ENCODE data around the gene LCP1.

LCP1 gene

DNA sequence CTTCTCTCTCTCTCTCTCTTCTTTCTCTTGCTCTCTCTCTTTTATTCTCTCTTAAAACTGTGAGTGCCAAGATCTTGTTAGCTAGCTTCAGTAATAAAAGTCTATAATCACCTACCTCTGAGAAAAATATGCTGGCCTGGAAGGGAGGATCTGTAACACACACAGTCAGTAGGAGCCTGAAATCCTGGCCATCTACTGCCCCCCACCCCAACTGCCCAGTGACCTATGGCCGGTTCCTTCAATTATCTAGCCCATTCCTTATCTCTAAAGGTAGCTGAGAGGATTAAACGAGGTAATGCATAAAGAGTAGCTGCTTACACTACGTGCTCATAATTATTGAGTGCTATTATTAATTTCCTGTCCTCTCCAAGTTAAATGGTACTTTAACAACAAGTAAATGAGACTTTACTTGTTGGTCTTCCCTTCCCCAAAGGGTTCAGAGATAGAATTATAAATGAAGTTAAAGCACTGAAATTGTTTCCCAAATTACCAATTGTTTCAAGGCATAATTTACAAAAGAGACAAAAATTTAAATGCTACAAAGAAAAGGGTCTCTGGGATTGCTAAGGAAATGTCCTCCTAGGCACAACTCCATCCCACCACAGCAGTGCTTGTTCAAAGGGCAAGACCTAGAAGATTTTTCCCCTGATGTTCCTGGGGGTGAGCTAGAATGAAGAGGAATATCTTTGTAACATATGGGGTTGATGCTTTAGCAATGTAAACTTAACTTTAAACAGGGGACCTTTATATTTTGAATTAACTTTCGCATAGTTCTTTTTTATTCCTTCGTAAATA is 1.8 kb downstream of the LCP1 start:
- Histone ChIP-seq H3K9me3 (ENCODE audit: control insufficient read depth, low read depth, low read length) (no peaks in the 10 kb centered on the region), H3K4me1 (ENCODE audit: control insufficient read depth, low read depth, low read length) (no peaks in the 10 kb centered on the region), H3K27ac (ENCODE audit: low read length) (no peak overlapping the region), H3K9ac (ENCODE audit: low read length) (no peak overlapping the region), H3K36me3 (ENCODE audit: control insufficient read depth, low read depth, low read length) (no peaks in the 10 kb centered on the region), H3K27me3 (ENCODE audit: control insufficient read depth, insufficient read depth, low read length) (no peaks in the 10 kb centered on the region), H3K4me3 (ENCODE audit: low read length) (no peak overlapping the region)

DNA sequence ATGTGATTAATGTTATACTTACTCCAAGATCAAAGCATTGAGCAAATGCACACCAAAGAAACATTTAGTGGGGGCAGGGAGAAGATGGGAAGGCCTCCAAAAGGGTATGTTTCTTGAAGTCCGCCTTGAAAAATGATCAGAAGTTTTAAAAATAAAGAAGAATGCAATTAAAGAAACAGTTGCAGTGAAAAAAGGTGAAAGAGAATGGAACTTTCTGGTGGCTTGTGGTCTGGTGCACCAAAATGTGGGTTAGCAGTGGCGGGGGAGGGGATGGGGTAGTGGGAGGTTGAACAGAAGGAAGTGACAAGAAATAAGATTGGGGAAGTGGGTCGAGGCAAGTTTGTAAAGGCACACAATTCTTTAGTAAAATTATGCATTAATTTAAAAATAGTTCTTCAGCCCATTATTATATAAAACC is 2.5 kb downstream of the LCP1 start:
- Histone ChIP-seq H3K4me3 (ENCODE audit: low read length) (no peak overlapping the region), H3K27ac (ENCODE audit: low read length) (no peak overlapping the region), H3K9me3 (ENCODE audit: control insufficient read depth, low read depth, low read length) (no peaks in the 10 kb centered on the region), H3K4me1 (ENCODE audit: control insufficient read depth, low read depth, low read length) (no peaks in the 10 kb centered on the region), H3K9ac (ENCODE audit: low read length) (no peak overlapping the region), H3K36me3 (ENCODE audit: control insufficient read depth, low read depth, low read length) (no peaks in the 10 kb centered on the region), H3K27me3 (ENCODE audit: control insufficient read depth, insufficient read depth, low read length) (no peaks in the 10 kb centered on the region)

DNA sequence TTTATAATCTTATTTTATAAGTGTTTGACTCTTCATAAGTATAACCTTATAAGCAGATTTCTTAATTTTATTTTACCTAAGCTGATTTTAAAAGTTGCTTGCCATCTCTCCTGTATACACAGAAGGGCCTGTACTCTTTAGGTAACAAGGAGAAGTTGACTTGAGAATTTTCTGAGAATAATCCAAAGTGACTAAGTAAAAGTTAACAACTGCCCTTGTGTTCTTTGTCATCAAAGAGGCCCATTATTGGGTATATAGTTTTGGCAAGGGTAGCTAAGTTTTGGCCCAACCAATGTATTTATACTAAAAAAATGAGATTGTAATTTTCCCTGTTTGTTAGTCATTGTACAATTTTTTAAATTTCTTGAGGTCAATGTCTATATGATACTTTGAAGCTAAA is 3.2 kb downstream of the LCP1 start:
- no peaks in the 10 kb centered on the region for H3K36me3 ChIP-seq (ENCODE audit: control insufficient read depth, low read depth, low read length)
- H3K9me3 ChIP-seq (ENCODE audit: control insufficient read depth, low read depth, low read length) = no peaks in the 10 kb centered on the region
- H3K4me1 ChIP-seq (ENCODE audit: control insufficient read depth, low read depth, low read length) = no peaks in the 10 kb centered on the region
- no peak overlapping the region for H3K4me3 ChIP-seq (ENCODE audit: low read length)
- no peaks in the 10 kb centered on the region for H3K27me3 ChIP-seq (ENCODE audit: control insufficient read depth, insufficient read depth, low read length)
- H3K27ac ChIP-seq (ENCODE audit: low read length) = no peak overlapping the region
- H3K9ac ChIP-seq (ENCODE audit: low read length) = no peak overlapping the region

DNA sequence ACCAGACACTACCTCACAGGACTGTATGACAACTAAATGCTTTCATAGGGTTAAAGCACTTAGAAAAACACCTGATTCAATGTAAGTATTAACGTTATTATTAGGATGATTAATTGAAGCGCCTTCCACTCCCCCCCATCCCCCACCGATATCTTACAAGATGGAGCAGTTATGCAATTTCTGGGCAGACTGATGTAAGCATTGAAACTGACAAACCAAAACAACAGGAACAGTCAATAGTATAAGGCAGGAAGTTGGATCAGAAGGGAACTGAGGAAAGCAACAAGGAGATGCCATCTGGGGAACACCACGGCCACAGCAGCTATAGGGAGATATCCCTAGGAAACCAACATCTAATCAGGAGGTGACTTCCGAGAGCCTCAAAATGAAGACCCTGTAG is 3.8 kb downstream of the LCP1 start:
- no peak overlapping the region for H3K27ac ChIP-seq (ENCODE audit: low read length)
- no peaks in the 10 kb centered on the region for H3K9me3 ChIP-seq (ENCODE audit: control insufficient read depth, low read depth, low read length)
- no peaks in the 10 kb centered on the region for H3K36me3 ChIP-seq (ENCODE audit: control insufficient read depth, low read depth, low read length)
- no peak overlapping the region for H3K9ac ChIP-seq (ENCODE audit: low read length)
- no peaks in the 10 kb centered on the region for H3K27me3 ChIP-seq (ENCODE audit: control insufficient read depth, insufficient read depth, low read length)
- H3K4me3 ChIP-seq (ENCODE audit: low read length) = no peak overlapping the region
- H3K4me1 ChIP-seq (ENCODE audit: control insufficient read depth, low read depth, low read length) = no peaks in the 10 kb centered on the region

DNA sequence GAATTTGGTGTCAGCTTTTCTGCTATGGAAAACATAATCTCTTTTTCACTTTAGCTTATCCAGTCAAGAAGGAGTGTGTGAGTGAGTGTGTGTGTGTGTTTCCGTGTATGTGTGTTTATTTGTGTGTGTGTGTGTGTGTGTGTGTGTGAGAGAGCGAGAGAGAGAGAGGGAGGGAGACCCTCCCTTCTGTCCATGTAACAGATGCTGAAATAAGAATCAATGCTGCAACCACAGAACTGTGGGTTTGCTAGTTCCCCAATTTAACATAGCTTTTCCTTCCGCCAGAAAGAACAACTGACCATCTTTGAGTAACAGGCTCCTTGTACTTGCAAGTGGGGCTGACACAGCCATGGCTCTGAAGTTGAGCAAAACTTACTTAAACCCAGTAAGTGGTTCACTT is 5.2 kb downstream of the LCP1 start:
- H3K9me3 ChIP-seq (ENCODE audit: control insufficient read depth, low read depth, low read length) = no peaks in the 10 kb centered on the region
- H3K27ac ChIP-seq (ENCODE audit: low read length) = no peak overlapping the region
- no peak overlapping the region for H3K4me3 ChIP-seq (ENCODE audit: low read length)
- no peaks in the 10 kb centered on the region for H3K27me3 ChIP-seq (ENCODE audit: control insufficient read depth, insufficient read depth, low read length)
- H3K9ac ChIP-seq (ENCODE audit: low read length) = no peak overlapping the region
- H3K36me3 ChIP-seq (ENCODE audit: control insufficient read depth, low read depth, low read length) = no peaks in the 10 kb centered on the region
- H3K4me1 ChIP-seq (ENCODE audit: control insufficient read depth, low read depth, low read length) = no peaks in the 10 kb centered on the region

DNA sequence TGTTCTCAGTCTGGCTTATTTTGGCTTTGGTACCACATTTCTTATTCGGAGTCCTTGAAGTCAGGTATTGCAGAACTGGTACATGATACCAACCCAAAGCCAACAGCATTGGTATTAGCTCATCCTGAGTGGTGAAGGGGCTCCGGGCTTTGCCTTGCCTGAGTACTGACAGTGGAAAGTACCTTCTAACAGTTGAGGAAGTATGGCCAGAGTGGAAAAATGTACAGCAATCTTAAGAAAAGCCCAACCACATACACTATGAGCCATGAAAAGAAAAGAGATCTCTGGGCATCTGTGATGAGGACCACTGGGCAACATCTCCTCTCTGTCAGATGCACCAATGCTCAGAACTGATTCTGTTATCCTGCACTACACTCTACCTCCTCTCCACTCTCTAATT is 8.3 kb downstream of the LCP1 start:
- peaks cover 4% of the 10 kb centered on the region for H3K27me3 ChIP-seq (ENCODE audit: control insufficient read depth, insufficient read depth, low read length)
- H3K4me3 ChIP-seq (ENCODE audit: low read length) = no peak overlapping the region
- peaks cover 11% of the 10 kb centered on the region for H3K4me1 ChIP-seq (ENCODE audit: control insufficient read depth, low read depth, low read length)
- H3K36me3 ChIP-seq (ENCODE audit: control insufficient read depth, low read depth, low read length) = no peaks in the 10 kb centered on the region
- H3K27ac ChIP-seq (ENCODE audit: low read length) = no peak overlapping the region
- no peak overlapping the region for H3K9ac ChIP-seq (ENCODE audit: low read length)
- H3K9me3 ChIP-seq (ENCODE audit: control insufficient read depth, low read depth, low read length) = no peaks in the 10 kb centered on the region

DNA sequence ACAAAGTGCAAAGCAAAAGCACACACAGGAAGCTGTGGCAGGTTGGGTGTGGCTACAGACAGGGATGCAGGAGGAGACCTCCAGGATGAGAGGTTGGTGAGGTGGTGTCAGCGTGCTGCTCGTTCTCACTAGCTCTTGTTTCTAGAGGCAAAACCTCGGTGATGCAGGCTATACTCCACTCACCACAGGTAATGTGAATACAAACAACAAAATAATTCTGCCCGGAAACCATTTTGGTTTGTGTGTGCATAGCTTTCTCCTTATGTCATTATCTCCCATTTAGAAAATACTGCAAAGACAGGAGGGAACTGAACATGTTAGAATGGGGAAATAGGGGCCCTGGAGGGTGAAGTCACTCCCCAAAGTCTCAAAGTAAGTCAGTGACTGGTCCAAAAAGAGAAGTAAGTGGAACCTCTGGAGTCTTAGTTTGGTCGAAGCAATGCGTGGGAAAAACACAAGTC is 9.4 kb downstream of the LCP1 start:
- peaks cover 4% of the 10 kb centered on the region for H3K27me3 ChIP-seq (ENCODE audit: control insufficient read depth, insufficient read depth, low read length)
- peaks cover 11% of the 10 kb centered on the region for H3K4me1 ChIP-seq (ENCODE audit: control insufficient read depth, low read depth, low read length)
- H3K9ac ChIP-seq (ENCODE audit: low read length) = no peak overlapping the region
- no peaks in the 10 kb centered on the region for H3K36me3 ChIP-seq (ENCODE audit: control insufficient read depth, low read depth, low read length)
- no peaks in the 10 kb centered on the region for H3K9me3 ChIP-seq (ENCODE audit: control insufficient read depth, low read depth, low read length)
- H3K4me3 ChIP-seq (ENCODE audit: low read length) = no peak overlapping the region
- no peak overlapping the region for H3K27ac ChIP-seq (ENCODE audit: low read length)

DNA sequence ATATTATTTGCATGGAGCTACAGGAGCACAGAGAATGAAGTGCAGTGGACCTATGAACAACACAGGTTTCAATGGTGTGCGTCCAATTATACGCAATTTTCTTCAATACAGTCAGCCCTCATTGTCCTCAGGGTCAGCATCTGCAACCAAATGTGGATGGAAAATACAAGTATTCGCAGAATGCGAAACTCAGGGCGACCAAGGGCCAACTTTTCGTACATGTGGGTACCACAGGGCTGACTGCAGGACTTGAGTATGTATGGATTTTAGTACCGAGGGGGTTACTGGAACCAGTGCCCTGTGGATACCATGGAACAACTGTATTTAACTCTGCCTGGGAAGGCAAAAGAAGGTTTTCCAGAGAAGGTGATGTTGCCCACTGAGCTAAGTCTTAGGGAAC is 10.2 kb downstream of the LCP1 start:
- H3K27me3 ChIP-seq (ENCODE audit: control insufficient read depth, insufficient read depth, low read length) = peaks cover 4% of the 10 kb centered on the region
- H3K4me1 ChIP-seq (ENCODE audit: control insufficient read depth, low read depth, low read length) = peaks cover 11% of the 10 kb centered on the region
- H3K4me3 ChIP-seq (ENCODE audit: low read length) = no peak overlapping the region
- H3K36me3 ChIP-seq (ENCODE audit: control insufficient read depth, low read depth, low read length) = no peaks in the 10 kb centered on the region
- no peak overlapping the region for H3K27ac ChIP-seq (ENCODE audit: low read length)
- H3K9me3 ChIP-seq (ENCODE audit: control insufficient read depth, low read depth, low read length) = no peaks in the 10 kb centered on the region
- H3K9ac ChIP-seq (ENCODE audit: low read length) = no peak overlapping the region

DNA sequence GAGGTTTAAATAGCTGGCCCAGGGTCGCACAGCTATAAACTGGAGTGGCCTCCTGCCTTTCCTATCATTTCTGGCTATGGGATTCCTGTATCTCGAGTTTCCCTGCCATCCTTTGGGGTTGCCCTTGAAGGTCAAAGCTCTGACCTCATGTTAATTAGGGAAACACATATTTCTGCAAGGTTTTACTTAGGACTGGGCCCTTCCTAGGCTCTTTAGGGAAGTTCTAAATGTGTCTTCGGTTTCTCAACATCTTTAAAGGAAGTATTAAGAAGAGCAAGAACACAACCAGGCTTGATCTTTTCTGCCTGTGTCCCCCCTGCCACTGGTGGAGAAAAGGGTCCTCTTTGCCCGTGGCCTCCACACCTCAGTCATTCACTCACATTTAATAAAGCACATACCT is 10.8 kb downstream of the LCP1 start:
- H3K4me3 ChIP-seq (ENCODE audit: low read length) = no peak overlapping the region
- no peaks in the 10 kb centered on the region for H3K36me3 ChIP-seq (ENCODE audit: control insufficient read depth, low read depth, low read length)
- no peak overlapping the region for H3K27ac ChIP-seq (ENCODE audit: low read length)

DNA sequence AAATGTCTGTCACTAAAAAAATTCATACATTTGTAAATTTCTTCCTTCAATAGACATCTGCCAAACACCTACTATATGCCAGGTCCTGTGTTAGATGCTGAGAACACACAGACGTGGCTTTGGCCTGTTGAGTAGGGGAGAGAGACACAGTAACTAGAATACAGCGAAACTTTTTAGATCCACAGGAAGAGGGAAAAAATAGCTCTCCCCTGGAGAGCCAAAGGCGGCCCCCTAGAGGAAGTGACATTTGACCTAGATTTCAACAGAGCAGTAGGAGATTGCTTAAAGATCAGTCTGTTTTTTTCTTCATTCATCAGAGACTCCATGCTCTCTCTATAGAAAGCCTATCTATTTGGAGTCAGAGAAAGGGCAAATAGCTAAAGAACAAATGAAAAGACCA is 11.3 kb downstream of the LCP1 start:
- H3K27ac ChIP-seq (ENCODE audit: low read length) = no peak overlapping the region
- H3K4me3 ChIP-seq (ENCODE audit: low read length) = no peak overlapping the region
- H3K36me3 ChIP-seq (ENCODE audit: control insufficient read depth, low read depth, low read length) = no peaks in the 10 kb centered on the region

More for the DNA sequence above, 10.8 kb downstream of the LCP1 start:
- Histone ChIP-seq H3K27me3 (ENCODE audit: control insufficient read depth, insufficient read depth, low read length) (peaks cover 4% of the 10 kb centered on the region), H3K9me3 (ENCODE audit: control insufficient read depth, low read depth, low read length) (no peaks in the 10 kb centered on the region), H3K4me1 (ENCODE audit: control insufficient read depth, low read depth, low read length) (peaks cover 11% of the 10 kb centered on the region), H3K9ac (ENCODE audit: low read length) (no peak overlapping the region)

DNA sequence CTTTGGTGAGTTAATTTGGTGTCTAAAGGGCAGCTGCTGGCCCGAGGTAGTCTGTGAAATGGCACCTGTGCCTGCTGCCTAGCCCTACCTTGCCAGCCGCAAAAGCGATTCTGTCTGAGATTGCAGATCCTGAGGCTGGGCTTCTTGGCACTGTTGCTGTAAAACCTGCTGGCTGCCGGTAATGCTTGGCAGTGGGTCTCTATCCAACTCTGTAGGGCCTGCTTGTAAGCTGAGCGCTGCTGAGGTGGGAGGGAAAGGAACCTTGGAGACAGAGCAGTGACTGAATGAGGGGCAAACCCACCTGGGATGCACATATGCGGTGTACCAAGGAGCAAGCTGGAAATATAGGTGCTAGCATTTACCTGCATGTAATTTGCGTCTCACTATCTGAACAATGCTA is 11.7 kb downstream of the LCP1 start:
- H3K27ac ChIP-seq (ENCODE audit: low read length) = no peak overlapping the region
- H3K9ac ChIP-seq (ENCODE audit: low read length) = no peak overlapping the region
- H3K27me3 ChIP-seq (ENCODE audit: control insufficient read depth, insufficient read depth, low read length) = peaks cover 4% of the 10 kb centered on the region
- no peak overlapping the region for H3K4me3 ChIP-seq (ENCODE audit: low read length)
- no peaks in the 10 kb centered on the region for H3K9me3 ChIP-seq (ENCODE audit: control insufficient read depth, low read depth, low read length)
- H3K4me1 ChIP-seq (ENCODE audit: control insufficient read depth, low read depth, low read length) = peaks cover 11% of the 10 kb centered on the region
- no peaks in the 10 kb centered on the region for H3K36me3 ChIP-seq (ENCODE audit: control insufficient read depth, low read depth, low read length)

More for the DNA sequence above, 11.3 kb downstream of the LCP1 start:
- H3K9me3 ChIP-seq (ENCODE audit: control insufficient read depth, low read depth, low read length) = no peaks in the 10 kb centered on the region
- no peak overlapping the region for H3K9ac ChIP-seq (ENCODE audit: low read length)
- peaks cover 4% of the 10 kb centered on the region for H3K27me3 ChIP-seq (ENCODE audit: control insufficient read depth, insufficient read depth, low read length)
- H3K4me1 ChIP-seq (ENCODE audit: control insufficient read depth, low read depth, low read length) = peaks cover 11% of the 10 kb centered on the region

DNA sequence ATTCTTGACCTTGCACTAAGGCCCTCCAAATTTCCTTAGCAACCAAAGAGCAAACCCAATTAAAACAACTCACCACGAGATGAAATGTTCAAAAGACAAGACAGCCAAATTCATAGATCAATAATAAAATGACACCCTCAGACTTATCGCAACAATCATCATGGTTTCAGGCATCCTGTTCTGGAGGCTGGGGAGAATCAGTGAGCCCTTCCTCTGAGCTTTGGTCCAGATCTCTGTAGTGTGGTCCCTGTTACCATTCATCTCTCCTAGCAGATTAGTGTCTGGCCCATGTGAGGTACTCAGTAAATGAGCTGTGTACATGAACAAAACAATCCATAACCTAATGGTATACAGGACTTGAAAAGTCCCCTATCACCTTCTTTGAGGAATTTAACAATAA is 12.2 kb downstream of the LCP1 start:
- Histone ChIP-seq H3K36me3 (ENCODE audit: control insufficient read depth, low read depth, low read length) (no peaks in the 10 kb centered on the region), H3K4me3 (ENCODE audit: low read length) (no peak overlapping the region), H3K4me1 (ENCODE audit: control insufficient read depth, low read depth, low read length) (peaks cover 11% of the 10 kb centered on the region), H3K9ac (ENCODE audit: low read length) (no peak overlapping the region), H3K27me3 (ENCODE audit: control insufficient read depth, insufficient read depth, low read length) (peaks cover 4% of the 10 kb centered on the region), H3K27ac (ENCODE audit: low read length) (no peak overlapping the region), H3K9me3 (ENCODE audit: control insufficient read depth, low read depth, low read length) (no peaks in the 10 kb centered on the region)

All from iPS-18a (cell line).